Mesenchymal stem cell (in vitro differentiated cells and primary cell): Measurements from ENCODE around the gene ATXN7.

Experiments used
- DNase-seq: peaks from one replicate; pipeline ENCODE4 v3.0.0-alpha.2; 2013
- H2AFZ ChIP-seq: one replicate; pipeline ENCODE4 v1.6.1; 2013; ENCODE audit warnings: low read depth, mild to moderate bottlenecking, control low read depth, inconsistent platforms, low read length, moderate library complexity
- H2AK5ac ChIP-seq: 2 replicates; pipeline ENCODE4 v1.6.1; 2013; ENCODE audit warnings: low read length, moderate library complexity, mild to moderate bottlenecking, inconsistent platforms; ENCODE audit not compliant: severe bottlenecking
- H2BK120ac ChIP-seq: one replicate; pipeline ENCODE4 v1.6.1; 2013; ENCODE audit warnings: low read depth, mild to moderate bottlenecking, inconsistent platforms, low read length, moderate library complexity
- H2BK12ac ChIP-seq, 2 experiments: one replicate each; pipeline ENCODE4 v1.6.1; 2013; ENCODE audit warnings: inconsistent platforms in 2 of 2, low read length in 2 of 2, mild to moderate bottlenecking in 2 of 2, moderate library complexity in 2 of 2, control low read depth in 1 of 2
- H2BK15ac ChIP-seq: one replicate; pipeline ENCODE4 v1.6.1; 2013; ENCODE audit warnings: mild to moderate bottlenecking, low read depth, inconsistent platforms; ENCODE audit not compliant: poor library complexity, severe bottlenecking
- H2BK5ac ChIP-seq: 2 replicates; pipeline ENCODE4 v1.6.1; 2013; ENCODE audit warnings: low read depth, mild to moderate bottlenecking, low read length, control low read depth, inconsistent platforms; ENCODE audit not compliant: poor library complexity, severe bottlenecking
- H3K14ac ChIP-seq, 2 experiments: one replicate each; pipeline ENCODE4 v1.6.1; 2013; ENCODE audit warnings: inconsistent platforms in 2 of 2, low read length in 2 of 2, control low read depth in 1 of 2, mild to moderate bottlenecking in 1 of 2, moderate library complexity in 1 of 2
- H3K18ac ChIP-seq, 2 experiments: one replicate each; pipeline ENCODE4 v1.6.1; 2013; ENCODE audit warnings: inconsistent platforms in 2 of 2, low read length in 2 of 2, control low read depth in 1 of 2, low read depth in 1 of 2, mild to moderate bottlenecking in 1 of 2
- H3K23ac ChIP-seq, 2 experiments: one replicate each; pipeline ENCODE4 v1.6.1; 2013; ENCODE audit warnings: inconsistent platforms in 2 of 2, low read length in 2 of 2, mild to moderate bottlenecking in 2 of 2, moderate library complexity in 2 of 2, control low read depth in 1 of 2
- H3K27ac ChIP-seq: 2 replicates; pipeline ENCODE4 v1.5.1; 2013; ENCODE audit warnings: mild to moderate bottlenecking, moderate library complexity, low read length, control low read depth, inconsistent platforms; ENCODE audit not compliant: poor library complexity, severe bottlenecking
- H3K27me3 ChIP-seq, 2 experiments: 2 replicates each; pipeline versions ENCODE4 v1.6.1 to v1.7.0; 2013; ENCODE audit warnings: low read length in 2 of 2, mild to moderate bottlenecking in 2 of 2, moderate library complexity in 2 of 2, control low read depth in 1 of 2, inconsistent platforms in 1 of 2; ENCODE audit not compliant: control insufficient read depth in 1 of 2, insufficient read depth in 1 of 2
- H3K36me3 ChIP-seq, 2 experiments: 2 replicates each; pipeline versions ENCODE4 v1.6.1 to v1.7.0; 2013; ENCODE audit warnings: low read length in 2 of 2, control low read depth in 1 of 2, inconsistent platforms in 1 of 2, low read depth in 1 of 2, mild to moderate bottlenecking in 1 of 2; ENCODE audit not compliant: insufficient read depth in 2 of 2, control insufficient read depth in 1 of 2
- H3K4ac ChIP-seq, 2 experiments: one replicate each; pipeline ENCODE4 v1.6.1; 2013; ENCODE audit warnings: inconsistent platforms in 2 of 2, low read length in 2 of 2, mild to moderate bottlenecking in 2 of 2, moderate library complexity in 2 of 2, control low read depth in 1 of 2, low read depth in 1 of 2
- H3K4me1 ChIP-seq: 2 replicates; pipeline ENCODE4 v1.6.1; 2013; ENCODE audit warnings: low read depth, low read length, control low read depth; ENCODE audit not compliant: control insufficient read depth, insufficient read depth
- H3K4me2 ChIP-seq: 2 replicates; pipeline ENCODE4 v1.6.1; 2013; ENCODE audit warnings: low read length, mild to moderate bottlenecking, inconsistent platforms; ENCODE audit not compliant: poor library complexity, severe bottlenecking
- H3K4me3 ChIP-seq, 2 experiments: 2 replicates each; pipeline versions ENCODE4 v1.5.1 to v1.7.0; 2013; ENCODE audit warnings: low read length in 2 of 2, mild to moderate bottlenecking in 2 of 2, control low read depth in 1 of 2, low read depth in 1 of 2; ENCODE audit not compliant: insufficient read depth in 1 of 2
- H3K79me1 ChIP-seq: replicated peaks from 2 replicates; pipeline ENCODE4 v1.6.1; 2013; ENCODE audit warnings: mild to moderate bottlenecking, control low read depth, low read length, inconsistent platforms; ENCODE audit not compliant: poor library complexity, severe bottlenecking
- H3K9ac ChIP-seq: 2 replicates; pipeline ENCODE4 v1.7.0; 2013; ENCODE audit warnings: mild to moderate bottlenecking, low read length, moderate library complexity
- H3K9me3 ChIP-seq: 2 replicates; pipeline ENCODE4 v1.7.0; 2013; ENCODE audit warnings: mild to moderate bottlenecking, low read length; ENCODE audit not compliant: control insufficient read depth
- H4K8ac ChIP-seq: one replicate; pipeline ENCODE4 v1.6.1; 2013; ENCODE audit warnings: inconsistent platforms, mild to moderate bottlenecking, low read length, moderate library complexity
- H4K91ac ChIP-seq: one replicate; pipeline ENCODE4 v1.6.1; 2013; ENCODE audit warnings: mild to moderate bottlenecking, low read length, inconsistent platforms
- WGBS: methylation state at CpG from one replicate; pipeline ENCODE4 v1.1.7; 2013; ENCODE audit warnings: mixed read lengths; 5-methylcytosine and 5-hydroxymethylcytosine counted together

The ATXN7 gene

DNA sequence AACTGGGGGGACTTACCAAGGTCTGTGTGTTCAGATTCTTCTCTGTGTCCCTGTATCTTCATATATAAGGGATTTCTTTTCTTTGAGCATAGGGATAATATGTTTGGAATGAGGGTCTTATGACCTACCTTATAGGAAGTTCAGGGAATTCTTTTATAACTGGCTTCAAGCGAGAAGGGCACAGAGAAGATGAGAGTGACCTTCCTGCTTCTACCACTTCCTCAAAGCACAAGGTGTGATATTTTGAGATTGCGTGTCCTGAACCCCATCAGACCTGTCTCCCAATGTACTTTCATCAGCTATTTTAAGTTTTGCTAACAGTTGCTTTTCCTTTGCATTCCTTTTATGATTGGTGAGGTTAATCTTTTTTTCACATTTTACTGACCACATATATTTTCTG, 162.7 kb downstream of the ATXN7 start:
- H3K79me1 ChIP-seq = no peaks in the 10 kb centered on the region
- H3K4me2 ChIP-seq = no peak overlapping the region
- H3K27me3 ChIP-seq = peaks cover 3 to 6% of the 10 kb centered on the region in 2 experiments
- no peak overlapping the region for H3K4ac ChIP-seq
- DNase-seq = no peak
- peaks cover 0 to 7% of the 10 kb centered on the region in 2 experiments for H3K36me3 ChIP-seq
- no peak overlapping the region for H3K9ac ChIP-seq
- no peak overlapping the region for H3K27ac ChIP-seq
- no peak overlapping the region for H3K4me3 ChIP-seq
- H2AFZ ChIP-seq = no peak overlapping the region
- H2BK120ac ChIP-seq = no peak overlapping the region
- no peak overlapping the region for H2BK15ac ChIP-seq
- H2AK5ac ChIP-seq = no peak overlapping the region
- no peak overlapping the region for H3K18ac ChIP-seq
- WGBS = 89% methylated on average over 1 of the region's 2 CpGs
- H3K9me3 ChIP-seq = no peaks in the 10 kb centered on the region
- no peak overlapping the region for H3K14ac ChIP-seq
- H2BK5ac ChIP-seq = no peak overlapping the region
- no peak overlapping the region for H3K23ac ChIP-seq
- H2BK12ac ChIP-seq = no peak overlapping the region
- peaks cover 7% of the 10 kb centered on the region for H3K4me1 ChIP-seq
- no peak overlapping the region for H4K8ac ChIP-seq
- H4K91ac ChIP-seq = no peak overlapping the region

GRCh38 chr3:64027658-64028057, 164.0 kb downstream of the ATXN7 start:
- Histone ChIP-seq H3K23ac (no peak overlapping the region), H3K9ac (no peak overlapping the region), H3K18ac (no peak overlapping the region), H3K14ac (no peak overlapping the region), H2AFZ (no peak overlapping the region), H3K4me3 (no peak overlapping the region), H3K27me3 (peaks cover 3 to 6% of the 10 kb centered on the region in 2 experiments), H3K4me1 (no peaks in the 10 kb centered on the region), H4K91ac (no peak overlapping the region), H2BK12ac (no peak overlapping the region), H2BK15ac (no peak overlapping the region), H3K9me3 (no peaks in the 10 kb centered on the region), H2AK5ac (no peak overlapping the region), H3K4ac (no peak overlapping the region), H3K36me3 (no peaks in the 10 kb centered on the region), H4K8ac (no peak overlapping the region), H2BK120ac (no peak overlapping the region), H2BK5ac (no peak overlapping the region), H3K79me1 (no peaks in the 10 kb centered on the region), H3K4me2 (no peak overlapping the region), H3K27ac (no peak overlapping the region)
- 62% methylated on average over 7 of the region's 8 CpGs for WGBS
- DNase-seq = no peak

DNA sequence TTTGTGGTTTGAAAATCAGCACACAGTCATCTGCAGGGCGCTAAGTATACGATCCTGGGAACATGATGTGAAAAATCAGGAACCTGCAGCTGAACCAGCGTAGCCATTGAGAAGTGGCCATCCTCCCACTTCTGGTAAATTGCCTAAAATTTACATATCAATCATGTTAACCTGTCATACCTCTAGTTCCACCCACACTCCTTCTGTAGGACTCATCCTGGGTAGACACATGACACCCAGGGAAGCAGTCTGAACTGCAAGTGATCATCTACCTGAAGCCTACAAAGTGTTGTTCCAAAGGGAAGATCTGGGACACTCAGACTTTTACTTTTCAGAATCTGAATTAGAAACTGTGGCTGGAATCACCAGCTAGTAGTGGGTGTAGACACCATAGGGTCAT, 165.1 kb downstream of the ATXN7 start:
- no peak for DNase-seq
- H3K4me1 ChIP-seq = no peaks in the 10 kb centered on the region
- H3K23ac ChIP-seq = no peak overlapping the region
- no peak overlapping the region for H3K18ac ChIP-seq
- H3K9me3 ChIP-seq = no peaks in the 10 kb centered on the region
- no peak overlapping the region for H3K14ac ChIP-seq
- H2AK5ac ChIP-seq = no peak overlapping the region
- no peak overlapping the region for H4K91ac ChIP-seq
- 63% methylated on average over 3 of the region's 3 CpGs for WGBS
- no peak overlapping the region for H3K27ac ChIP-seq
- no peaks in the 10 kb centered on the region for H3K79me1 ChIP-seq
- H3K4ac ChIP-seq = no peak overlapping the region
- H3K9ac ChIP-seq = no peak overlapping the region
- no peak overlapping the region for H3K4me2 ChIP-seq
- no peak overlapping the region for H2BK5ac ChIP-seq
- no peaks in the 10 kb centered on the region for H3K36me3 ChIP-seq
- no peak overlapping the region for H2BK120ac ChIP-seq
- H2BK15ac ChIP-seq = no peak overlapping the region
- H3K4me3 ChIP-seq = no peak overlapping the region
- no peak overlapping the region for H2AFZ ChIP-seq
- no peak overlapping the region for H2BK12ac ChIP-seq
- peaks cover 3 to 6% of the 10 kb centered on the region in 2 experiments for H3K27me3 ChIP-seq
- H4K8ac ChIP-seq = no peak overlapping the region

GRCh38 chr3:64029287-64029686, 165.6 kb downstream of the ATXN7 start:
- no peak overlapping the region for H3K27ac ChIP-seq
- H2BK5ac ChIP-seq = no peak overlapping the region
- no peak overlapping the region for H3K14ac ChIP-seq
- 89% methylated on average over 4 of the region's 4 CpGs for WGBS
- H3K23ac ChIP-seq = no peak overlapping the region
- no peak overlapping the region for H4K8ac ChIP-seq
- peaks cover 3 to 6% of the 10 kb centered on the region in 2 experiments for H3K27me3 ChIP-seq
- no peak overlapping the region for H3K4me2 ChIP-seq
- no peaks in the 10 kb centered on the region for H3K79me1 ChIP-seq
- no peak overlapping the region for H3K18ac ChIP-seq
- no peak for DNase-seq
- H3K9ac ChIP-seq = no peak overlapping the region
- no peak overlapping the region for H4K91ac ChIP-seq
- no peak overlapping the region for H2AK5ac ChIP-seq
- H2BK15ac ChIP-seq = no peak overlapping the region
- peaks cover 3% of the 10 kb centered on the region for H3K9me3 ChIP-seq
- no peak overlapping the region for H3K4ac ChIP-seq
- no peak overlapping the region for H2BK12ac ChIP-seq
- no peak overlapping the region for H2AFZ ChIP-seq
- H3K4me1 ChIP-seq = no peaks in the 10 kb centered on the region
- no peak overlapping the region for H3K4me3 ChIP-seq
- no peak overlapping the region for H2BK120ac ChIP-seq
- no peaks in the 10 kb centered on the region for H3K36me3 ChIP-seq
